HepG2 (cell line): ENCODE measurements around the gene ELMOD3. TPM values are rescaled to one million over a fixed set of nuclear protein-coding genes. Genes with fewer than 3 reads are reported as not detected.

Experiments
- KAT2B ChIP-seq: fragments of 150-350 bp; IDR thresholded peaks from 2 replicates; pipeline ENCODE4 v1.6.1; 2014; ENCODE audit warnings: low read depth, low read length, borderline replicate concordance
- POGZ ChIP-seq: sonication (generic); formaldehyde crosslinking; IDR thresholded peaks from 2 replicates; pipeline ENCODE4 v1.4.0; 2020; ENCODE audit warnings: mild to moderate bottlenecking, missing genetic modification reagents
- RAD21 ChIP-seq: fragments of 450-650 bp; formaldehyde crosslinking; IDR thresholded peaks from 2 replicates; pipeline ENCODE4 v1.5.0; 2020; ENCODE audit warnings: mild to moderate bottlenecking
- ZBTB40 ChIP-seq, 2 experiments: fragments of 450-650 bp in 1 of 2; sonication (generic) in 1 of 2; formaldehyde crosslinking in 1 of 2; IDR thresholded peaks; 2 replicates each; pipeline versions ENCODE4 v1.6.1 to v1.8.0; 2016 to 2022; ENCODE audit warnings: antibody characterized with exemption in 1 of 2, mild to moderate bottlenecking in 1 of 2, missing genetic modification reagents in 1 of 2
- ZNF124 ChIP-seq: sonication (generic); formaldehyde crosslinking; IDR thresholded peaks from 2 replicates; pipeline ENCODE4 v1.4.0; 2020; ENCODE audit warnings: missing genetic modification reagents
- ZNF232 ChIP-seq: sonication (generic); formaldehyde crosslinking; IDR thresholded peaks from 2 replicates; pipeline ENCODE4 v1.4.0; 2020; ENCODE audit warnings: missing genetic modification reagents, borderline replicate concordance
- ZNF609 ChIP-seq: sonication (generic); formaldehyde crosslinking; IDR thresholded peaks from 2 replicates; pipeline ENCODE4 v1.4.0; 2020; ENCODE audit warnings: mild to moderate bottlenecking, missing genetic modification reagents, borderline replicate concordance
- ZNF781 ChIP-seq: sonication (generic); formaldehyde crosslinking; IDR thresholded peaks from 2 replicates; pipeline ENCODE4 v1.5.1; 2020; ENCODE audit warnings: borderline replicate concordance, mild to moderate bottlenecking, missing genetic modification reagents; ENCODE audit errors: not compliant biosample characterization
- ZSCAN21 ChIP-seq: sonication (generic); formaldehyde crosslinking; IDR thresholded peaks from 2 replicates; pipeline ENCODE4 v1.8.0; 2022; ENCODE audit warnings: mild to moderate bottlenecking, missing genetic modification reagents, moderate library complexity, borderline replicate concordance
- polyA plus RNA-seq, 8 experiments: library from polyadenylated mRNA; depleted of rRNA in 3 of 8; stranded (reverse) in 7 of 8; unstranded in 1 of 8; fragments of >200 nt; fragmentation: Illumina TruSeq in 4 of 8; extraction: Trizol in 4 of 8; gene quantifications; 2 replicates each; pipeline versions ENCODE4 v1.2.1 to v1.2.3, GENCODE V29; 2011 to 2016; ENCODE audit warnings: low read depth in 4 of 8, missing spikeins in 1 of 8, mixed read lengths in 1 of 8; ENCODE audit not compliant: insufficient read depth in 1 of 8
- total RNA-seq, 5 experiments: library from RNA; depleted of rRNA; stranded (reverse); fragments of >200 nt; fragmentation: Illumina TruSeq; extraction: Trizol; gene quantifications; 2 replicates each; pipeline ENCODE4 v1.2.3, GENCODE V29; 2016; ENCODE audit warnings: low read depth in 1 of 5

The ELMOD3 gene
- total and polyA plus RNA-seq, 2 of the 13 experiments (the other 11 are each of a cell fraction or from before 2014, with no cell fraction given): 13.3 to 19.5 TPM

- TF ChIP-seq ZBTB40 (IDR thresholded peaks at IDR 0.05) (no peak), ZBTB40 (CRISPR knock-in tag; IDR thresholded peaks at IDR 0.05) (0 out of 2 replicates have a peak, but pooled peaks have one; percentile 30), KAT2B (no peak), ZNF124 (CRISPR knock-in tag) (no peak), ZNF781 (CRISPR knock-in tag) (no peak), ZNF609 (peak; percentile 52; the same call in 1 of the 2 replicates), ZNF232 (CRISPR knock-in tag) (peak; percentile 37; the same call in 1 of the 2 replicates), RAD21 (peak; percentile 98), POGZ (no peak), ZSCAN21 (no peak)
Measured at GRCh38 chr2:85390941-85391669, 36.5 kb downstream of the ELMOD3 start (continued).
